BLaER1 treated with 17β-estradiol and CSF1 and Interleukin-3, amounts not matched to agents 10 nM and 100 nM (cell line): ENCODE data around the gene BMP6.

Experiments
- H3K27ac ChIP-seq, 11 experiments: shearing (Covaris generic); formaldehyde crosslinking; 2 replicates each; pipeline ENCODE4 v1.8.1; 2022
- H3K27me3 ChIP-seq, 11 experiments: shearing (Covaris generic); formaldehyde crosslinking; 2 replicates each; pipeline ENCODE4 v1.8.1; 2022
- H3K36me3 ChIP-seq, 11 experiments: shearing (Covaris generic); formaldehyde crosslinking; 2 replicates each; pipeline ENCODE4 v1.8.1; 2022
- H3K4me1 ChIP-seq, 10 experiments: shearing (Covaris generic); formaldehyde crosslinking; 2 replicates each; pipeline ENCODE4 v1.8.1; 2022
- H3K4me2 ChIP-seq, 11 experiments: shearing (Covaris generic); formaldehyde crosslinking; 2 replicates each; pipeline ENCODE4 v1.8.1; 2022
- H3K4me3 ChIP-seq, 10 experiments: shearing (Covaris generic); formaldehyde crosslinking; 2 replicates each; pipeline ENCODE4 v1.8.1; 2022
- H3K9ac ChIP-seq, 11 experiments: shearing (Covaris generic); formaldehyde crosslinking; 2 replicates each; pipeline ENCODE4 v1.8.1; 2022
- H3K9me3 ChIP-seq, 11 experiments: shearing (Covaris generic); formaldehyde crosslinking; replicated peaks in 1 of 11; 2 replicates each; pipeline ENCODE4 v1.8.1; 2022
- H4K20me1 ChIP-seq, 11 experiments: shearing (Covaris generic); formaldehyde crosslinking; 2 replicates each; pipeline ENCODE4 v1.8.1; 2022
- Cebpa-rat ChIP-seq, 11 experiments: shearing (Covaris generic); IDR thresholded peaks; 2 replicates each; pipeline ENCODE4 v1.8.1; 2022

BMP6 gene

GRCh38 chr6:7691021-7691420 is 34.9 kb upstream of the BMP6 start:
- Histone ChIP-seq H3K36me3 (no peaks in the 10 kb centered on the region), H3K27ac (no peak overlapping the region), H4K20me1 (no peaks in the 10 kb centered on the region), H3K4me1 (peaks cover 0 to 28% (median 8%) of the 10 kb centered on the region in 10 experiments; a peak in 10 of 20 replicates), H3K27me3 (no peaks in the 10 kb centered on the region), H3K4me3 (no peak overlapping the region), H3K4me2 (no peak overlapping the region), H3K9me3 (peaks cover 0 to 4% (median under 1%) of the 10 kb centered on the region in 11 experiments; a peak in 5 of 22 replicates), H3K9ac (no peak overlapping the region)
- no peak for TF ChIP-seq Cebpa-rat (IDR thresholded peaks at IDR 0.05)

GRCh38 chr6:7691675-7692452 is 34.0 kb upstream of the BMP6 start:
- Histone ChIP-seq H3K27ac (peak overlapping the region in 3 of 11 experiments; percentile 13 to 33 (median 14); a peak in 3 of 22 replicates), H3K36me3 (no peaks in the 10 kb centered on the region), H3K9me3 (peaks cover 0 to 13% (median 6%) of the 10 kb centered on the region in 11 experiments; a peak in 11 of 22 replicates), H3K4me1 (peaks cover 0 to 37% (median 14%) of the 10 kb centered on the region in 10 experiments; a peak in 13 of 20 replicates), H3K27me3 (no peaks in the 10 kb centered on the region), H3K4me2 (peak overlapping the region in 6 of 11 experiments; percentile 24 to 73 (median 54); a peak in 9 of 22 replicates), H3K4me3 (no peak overlapping the region), H3K9ac (no peak overlapping the region), H4K20me1 (no peaks in the 10 kb centered on the region)
- no peak for TF ChIP-seq Cebpa-rat (IDR thresholded peaks at IDR 0.05)

DNA sequence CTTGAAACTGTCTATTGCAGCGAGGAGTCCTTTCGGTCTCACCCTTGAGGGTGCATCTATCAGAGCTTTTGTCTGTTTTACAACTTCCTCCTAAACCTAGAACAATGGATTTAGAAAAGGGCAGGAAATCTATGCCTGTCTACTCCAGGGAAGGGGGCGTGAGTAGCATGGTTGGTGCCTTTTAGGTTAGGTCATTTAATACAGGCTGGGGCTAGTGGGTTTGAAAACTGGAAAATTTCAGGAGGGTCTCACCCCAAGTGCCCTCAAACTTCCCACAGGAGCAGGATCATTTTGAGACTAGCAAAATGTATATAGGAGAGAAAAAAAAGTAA is 33.5 kb upstream of the BMP6 start:
- H4K20me1 ChIP-seq = no peaks in the 10 kb centered on the region
- no peak overlapping the region for H3K9ac ChIP-seq
- H3K4me3 ChIP-seq = no peak overlapping the region
- no peaks in the 10 kb centered on the region for H3K36me3 ChIP-seq
- H3K27me3 ChIP-seq = no peaks in the 10 kb centered on the region
- H3K4me2 ChIP-seq = peak overlapping the region in 6 of 11 experiments; percentile 24 to 73 (median 54); a peak in 9 of 22 replicates
- TF ChIP-seq Cebpa-rat (IDR thresholded peaks at IDR 0.05) = no peak
- H3K27ac ChIP-seq = peak overlapping the region in 2 of 11 experiments; percentile 13 to 33; a peak in 3 of 22 replicates
- H3K4me1 ChIP-seq = peaks cover 2 to 42% (median 20%) of the 10 kb centered on the region in 10 experiments; a peak in 19 of 20 replicates
- peaks cover 0 to 16% (median 10%) of the 10 kb centered on the region in 11 experiments; a peak in 11 of 22 replicates for H3K9me3 ChIP-seq

DNA sequence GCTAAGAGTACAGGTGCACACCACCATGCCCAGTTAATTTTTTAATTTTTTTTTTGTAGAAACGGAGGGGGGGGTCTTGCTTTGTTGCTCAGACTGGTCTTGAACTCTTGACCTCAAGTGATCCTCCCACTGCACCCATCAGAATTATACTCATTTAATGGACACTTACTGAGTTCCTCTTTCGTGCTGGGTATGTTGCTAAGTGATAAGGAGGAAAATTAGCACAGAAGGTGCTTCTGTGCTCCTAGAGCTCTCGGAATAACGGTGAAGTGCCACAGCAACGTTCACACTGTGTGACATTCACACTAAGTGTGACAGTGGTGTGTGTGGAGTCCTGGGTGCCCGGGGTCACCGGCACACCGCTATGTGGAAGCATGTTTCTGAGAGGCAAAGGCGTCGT is 32.1 kb upstream of the BMP6 start:
- no peak for TF ChIP-seq Cebpa-rat (IDR thresholded peaks at IDR 0.05)
- H3K9ac ChIP-seq = no peak overlapping the region
- no peaks in the 10 kb centered on the region for H3K36me3 ChIP-seq
- no peak overlapping the region for H3K27ac ChIP-seq
- no peaks in the 10 kb centered on the region for H4K20me1 ChIP-seq
- peaks cover 0 to 16% (median 10%) of the 10 kb centered on the region in 11 experiments; a peak in 11 of 22 replicates for H3K9me3 ChIP-seq
- H3K4me3 ChIP-seq = no peak overlapping the region
- H3K4me2 ChIP-seq = peak overlapping the region in 4 of 11 experiments; percentile 4 to 22 (median 12); a peak in 3 of 22 replicates
- peaks cover 14 to 54% (median 34%) of the 10 kb centered on the region in 10 experiments for H3K4me1 ChIP-seq
- H3K27me3 ChIP-seq = no peaks in the 10 kb centered on the region

- Histone ChIP-seq H3K4me2 (peak overlapping the region in 2 of 11 experiments; percentile 72 to 75; a peak in 3 of 22 replicates), H3K27ac (peak overlapping the region in 9 of 11 experiments; percentile 78 to 96 (median 84); a peak in 13 of 22 replicates), H3K9me3 (peaks cover 0 to 30% (median 12%) of the 10 kb centered on the region in 11 experiments; a peak in 12 of 22 replicates), H3K4me3 (no peak overlapping the region), H4K20me1 (no peaks in the 10 kb centered on the region), H3K9ac (no peak overlapping the region; a peak in 1 of 22 replicates), H3K4me1 (peaks cover 14 to 74% (median 45%) of the 10 kb centered on the region in 10 experiments), H3K36me3 (no peaks in the 10 kb centered on the region), H3K27me3 (no peaks in the 10 kb centered on the region)
- TF ChIP-seq Cebpa-rat (IDR thresholded peaks at IDR 0.05) = no peak
Measured at GRCh38 chr6:7696061-7696460, 29.8 kb upstream of the BMP6 start.

DNA sequence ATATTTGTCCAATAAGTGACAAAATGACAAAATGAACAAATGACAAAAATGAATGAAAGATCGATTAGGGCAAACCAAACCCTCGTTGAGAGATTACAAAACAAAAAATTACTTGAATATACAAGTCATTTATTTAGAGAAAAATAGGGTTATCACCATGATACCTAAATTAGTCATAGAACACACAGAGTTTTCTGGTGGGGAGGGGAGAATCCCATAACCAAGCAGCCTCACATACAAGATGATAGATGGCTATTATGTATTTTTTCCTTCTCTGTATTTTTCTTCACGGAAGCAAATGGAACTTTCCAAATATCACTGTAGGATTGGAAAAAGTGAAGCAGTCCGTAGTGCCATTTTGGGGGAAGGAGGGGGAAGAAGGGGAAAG is 28.5 kb upstream of the BMP6 start:
- H3K27ac ChIP-seq = peak overlapping the region; percentile 75 to 96 (median 80)
- H3K4me2 ChIP-seq = peak overlapping the region; percentile 39 to 87 (median 70)
- H3K4me3 ChIP-seq = peak overlapping the region in 5 of 10 experiments; percentile 3 to 30 (median 17); a peak in 4 of 20 replicates
- H4K20me1 ChIP-seq = no peaks in the 10 kb centered on the region
- H3K9me3 ChIP-seq = peaks cover 0 to 37% (median 16%) of the 10 kb centered on the region in 11 experiments; a peak in 14 of 22 replicates
- no peaks in the 10 kb centered on the region for H3K36me3 ChIP-seq
- TF ChIP-seq Cebpa-rat (IDR thresholded peaks at IDR 0.05) = no peak
- H3K27me3 ChIP-seq = no peaks in the 10 kb centered on the region
- peaks cover 19 to 78% (median 48%) of the 10 kb centered on the region in 10 experiments for H3K4me1 ChIP-seq
- peak overlapping the region; percentile 34 to 76 (median 69); a peak in 20 of 22 replicates for H3K9ac ChIP-seq

- Histone ChIP-seq H3K27ac (peak overlapping the region; percentile 75 to 96 (median 80)), H3K27me3 (no peaks in the 10 kb centered on the region), H3K4me2 (peak overlapping the region; percentile 39 to 87 (median 70)), H3K36me3 (no peaks in the 10 kb centered on the region), H3K4me3 (peak overlapping the region in 5 of 10 experiments; percentile 3 to 30 (median 17); a peak in 6 of 20 replicates), H3K4me1 (peaks cover 19 to 78% (median 46%) of the 10 kb centered on the region in 10 experiments), H4K20me1 (no peaks in the 10 kb centered on the region), H3K9me3 (peaks cover 0 to 37% (median 16%) of the 10 kb centered on the region in 11 experiments; a peak in 14 of 22 replicates), H3K9ac (peak overlapping the region; percentile 34 to 76 (median 69); a peak in 20 of 22 replicates)
- TF ChIP-seq Cebpa-rat (IDR thresholded peaks at IDR 0.05) = peak; percentile 68 to 99 (median 98); a peak in 21 of 22 replicates
Measured at GRCh38 chr6:7697820-7698623, 27.9 kb upstream of the BMP6 start.

DNA sequence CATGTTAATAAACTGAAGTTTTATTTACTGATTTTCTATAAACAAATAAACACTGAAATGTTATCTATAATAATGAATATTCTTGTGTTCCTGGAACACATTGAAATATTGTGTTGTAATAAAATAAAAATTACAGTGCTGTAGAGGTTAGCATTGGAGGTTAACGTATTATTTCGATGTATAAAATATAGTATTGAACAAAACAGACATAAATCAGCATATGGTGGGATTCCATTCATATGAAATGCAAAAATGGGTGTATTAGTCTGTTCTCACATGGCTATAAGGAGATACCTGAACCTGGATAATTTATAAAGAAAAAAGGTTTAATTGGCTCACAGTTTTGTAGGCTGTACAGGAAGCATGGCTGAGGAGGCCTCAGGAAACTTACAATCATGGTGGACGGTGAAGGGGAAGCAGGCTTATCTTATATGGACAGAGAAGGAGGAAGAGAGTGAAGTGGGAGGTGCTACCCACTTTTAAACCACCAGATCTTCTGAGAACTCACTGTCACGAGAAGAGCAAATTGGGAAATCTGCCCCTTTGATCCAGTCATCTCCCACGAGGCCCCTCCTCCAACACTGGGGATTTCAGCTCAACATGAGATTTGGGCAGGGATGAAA is 24.6 kb upstream of the BMP6 start:
- H3K4me1 ChIP-seq = peaks cover 19 to 72% (median 42%) of the 10 kb centered on the region in 10 experiments
- H3K9ac ChIP-seq = no peak overlapping the region
- no peaks in the 10 kb centered on the region for H3K27me3 ChIP-seq
- H3K4me3 ChIP-seq = peak overlapping the region in 1 of 10 experiments; percentile 4; a peak in 1 of 20 replicates
- H3K27ac ChIP-seq = peak overlapping the region in 6 of 11 experiments; percentile 8 to 59 (median 50); a peak in 9 of 22 replicates
- no peaks in the 10 kb centered on the region for H3K36me3 ChIP-seq
- 0 out of 22 replicates have a peak, but pooled peaks of 1 of the 11 experiments have one; percentile 13 for TF ChIP-seq Cebpa-rat (IDR thresholded peaks at IDR 0.05)
- no peaks in the 10 kb centered on the region for H4K20me1 ChIP-seq
- peaks cover 0 to 29% (median 10%) of the 10 kb centered on the region in 11 experiments; a peak in 14 of 22 replicates for H3K9me3 ChIP-seq
- peak overlapping the region in 10 of 11 experiments; percentile 28 to 59 (median 41); a peak in 19 of 22 replicates for H3K4me2 ChIP-seq
